ENCODE results near the gene GNAQ. TPM values are rescaled to one million over a fixed set of nuclear protein-coding genes. Genes with fewer than 3 reads are reported as not detected.

GNAQ gene
- total and polyA plus RNA-seq, 2 of the 13 experiments (the other 11 are each of a cell fraction or from before 2014, with no cell fraction given) = 16.5 to 17.7 TPM

DNA sequence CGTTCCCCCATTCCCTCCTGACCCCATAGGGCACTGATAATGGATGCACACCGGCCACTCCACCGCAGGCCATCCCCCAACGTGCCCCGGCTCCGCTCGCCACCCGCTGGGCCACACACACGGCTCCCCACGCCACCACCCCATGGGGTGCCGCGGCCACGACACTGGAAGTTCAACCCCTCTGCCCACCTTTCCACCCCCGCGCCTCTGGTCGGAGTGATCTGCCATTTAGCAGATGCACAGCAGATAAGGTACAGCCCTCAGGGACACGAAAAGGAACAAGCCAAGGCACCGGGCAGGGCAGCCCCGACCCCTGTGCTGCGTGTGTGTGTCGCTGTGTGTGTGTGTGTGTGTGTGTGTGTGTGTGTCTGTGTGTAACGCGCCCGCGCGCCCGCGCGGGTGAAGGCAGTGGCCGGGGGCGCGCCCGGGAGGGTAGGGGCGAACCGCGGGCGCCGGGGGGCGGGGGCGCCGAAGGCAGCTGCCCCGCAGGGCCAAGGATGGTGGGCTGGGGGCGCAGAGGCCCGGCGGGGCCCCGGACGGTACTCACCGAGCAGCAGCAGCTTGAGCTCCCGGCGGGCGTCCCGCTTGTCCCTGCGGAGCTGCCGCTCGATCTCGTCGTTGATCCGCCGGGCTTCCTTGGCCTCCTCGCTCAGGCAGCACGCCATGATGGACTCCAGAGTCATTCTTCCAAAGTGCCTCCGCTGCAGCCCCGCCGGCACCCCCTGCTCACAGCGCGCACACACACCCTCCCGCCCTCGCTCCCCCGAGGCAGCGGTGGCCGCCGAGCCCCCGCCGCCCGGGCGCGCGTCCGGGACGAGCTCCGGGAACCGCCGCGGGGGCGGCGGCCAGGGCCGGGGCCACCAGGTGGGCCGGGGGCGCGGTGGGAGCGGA is 813 bp downstream of the GNAQ start (continued):
- TF ChIP-seq FUBP1 (CRISPR knock-in tag; IDR thresholded peaks at IDR 0.05; ENCODE audit: borderline replicate concordance) (no peak), ZIK1 (CRISPR knock-in tag; IDR thresholded peaks at IDR 0.05; ENCODE audit: borderline replicate concordance, low read depth) (0 out of 2 replicates have a peak, but pooled peaks have one; percentile 10), ZNF747 (CRISPR knock-in tag; IDR thresholded peaks at IDR 0.05; ENCODE audit: borderline replicate concordance) (no peak), ZNF644 (CRISPR knock-in tag; IDR thresholded peaks at IDR 0.05; ENCODE audit: low read depth) (0 out of 2 replicates have a peak, but pooled peaks have one; percentile 0), SAFB2 (CRISPR knock-in tag; IDR thresholded peaks at IDR 0.05; ENCODE audit: borderline replicate concordance, low read depth) (no peak), ZMAT3 (CRISPR knock-in tag; conservative IDR thresholded peaks at IDR 0.05) (no peak), BCL6 (CRISPR knock-in tag; IDR thresholded peaks at IDR 0.05) (no peak), ZFP82 (CRISPR knock-in tag; IDR thresholded peaks at IDR 0.05; ENCODE audit: borderline replicate concordance) (no peak), KAT2B (IDR thresholded peaks at IDR 0.05; ENCODE audit: borderline replicate concordance, low read depth, low read length) (no peak)
- TF ChIP-seq, protein P1, sequence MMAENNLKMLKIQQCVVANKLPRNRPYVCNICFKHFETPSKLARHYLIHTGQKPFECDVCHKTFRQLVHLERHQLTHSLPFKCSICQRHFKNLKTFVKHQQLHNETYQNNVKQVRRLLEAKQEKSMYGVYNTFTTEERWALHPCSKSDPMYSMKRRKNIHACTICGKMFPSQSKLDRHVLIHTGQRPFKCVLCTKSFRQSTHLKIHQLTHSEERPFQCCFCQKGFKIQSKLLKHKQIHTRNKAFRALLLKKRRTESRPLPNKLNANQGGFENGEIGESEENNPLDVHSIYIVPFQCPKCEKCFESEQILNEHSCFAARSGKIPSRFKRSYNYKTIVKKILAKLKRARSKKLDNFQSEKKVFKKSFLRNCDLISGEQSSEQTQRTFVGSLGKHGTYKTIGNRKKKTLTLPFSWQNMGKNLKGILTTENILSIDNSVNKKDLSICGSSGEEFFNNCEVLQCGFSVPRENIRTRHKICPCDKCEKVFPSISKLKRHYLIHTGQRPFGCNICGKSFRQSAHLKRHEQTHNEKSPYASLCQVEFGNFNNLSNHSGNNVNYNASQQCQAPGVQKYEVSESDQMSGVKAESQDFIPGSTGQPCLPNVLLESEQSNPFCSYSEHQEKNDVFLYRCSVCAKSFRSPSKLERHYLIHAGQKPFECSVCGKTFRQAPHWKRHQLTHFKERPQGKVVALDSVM (CRISPR knock-in tag; IDR thresholded peaks at IDR 0.05) = peak; percentile 66; the same call in 1 of the 2 replicates

Data from HepG2 (cell line).